Colonic mucosa (tissue), 4 donors: ENCODE data around the gene FKBP8. TPM values are rescaled to one million over a fixed set of nuclear protein-coding genes. Genes with fewer than 3 reads are reported as not detected.

Experiments
- DNase-seq: peaks from one replicate; pipeline ENCODE4 v3.0.0-alpha.2; 2020
- H3K27ac ChIP-seq: fragments of 200-600 bp; one replicate; pipeline ENCODE4 v1.8.0; 2021
- H3K27me3 ChIP-seq: fragments of 200-600 bp; one replicate; pipeline ENCODE4 v1.8.0; 2021
- H3K36me3 ChIP-seq: fragments of 200-600 bp; one replicate; pipeline ENCODE4 v1.8.0; 2021
- H3K4me1 ChIP-seq: fragments of 200-600 bp; one replicate; pipeline ENCODE4 v1.8.0; 2021; ENCODE audit warnings: mild to moderate bottlenecking
- H3K4me3 ChIP-seq: fragments of 200-600 bp; one replicate; pipeline ENCODE4 v1.8.0; 2021
- H3K9ac ChIP-seq, 2 donors: one replicate each; pipeline ENCODE4 v1.7.0; 2013; ENCODE audit warnings: control low read depth in 2 of 2, low read depth in 2 of 2, low read length in 2 of 2
- H3K9me3 ChIP-seq: fragments of 200-600 bp; one replicate; pipeline ENCODE4 v1.8.0; 2021
- CTCF ChIP-seq: fragments of 200-600 bp; IDR thresholded peaks from one replicate; pipeline ENCODE4 v1.8.0; 2022; ENCODE audit warnings: antibody characterized with exemption, mild to moderate bottlenecking
- intact Hi-C: fragments of 100-400 bp; cut with DNase I; formaldehyde crosslinking; loops from one replicate; pipeline ENCODE4 v1.14.1; 2022
- total RNA-seq, 2 donors: library from RNA; stranded (reverse); fragmentation: NEBNext Ultra II Directional in 1 of 2; extraction: Animal tissue kit (Norgen Biotek cat#: 25700) in 1 of 2; gene quantifications; one replicate each; pipeline ENCODE4 v1.2.1, GENCODE V29; 2021
- donor health status: healthy.
- donor health status: DM: no; HTN: no; CAD: no.
- donor health status: DM: no; HTN: no; CAD: no.

The FKBP8 gene
- total RNA-seq, 2 donors from 2014 or later: 190 to 200 TPM

- H3K9ac ChIP-seq: no peak overlapping the region
These were observed 54.3 kb downstream of the FKBP8 start for GRCh38 chr19:18488838-18489626.

GRCh38 chr19:18488403-18488723 lies 55.0 kb downstream of the FKBP8 start:
- H3K4me3 ChIP-seq: no peak overlapping the region
- H3K4me1 ChIP-seq: peaks cover 23% of the 10 kb centered on the region
- no peak overlapping the region for H3K27ac ChIP-seq
- H3K9me3 ChIP-seq: no peaks in the 10 kb centered on the region
- no peaks in the 10 kb centered on the region for H3K27me3 ChIP-seq
- H3K36me3 ChIP-seq: no peaks in the 10 kb centered on the region
- intact Hi-C loops: no loop called here
- no peak overlapping the region for H3K9ac ChIP-seq
- peak; percentile 17 for TF ChIP-seq CTCF
- DNase-seq: no peak

More at GRCh38 chr19:18488838-18489626, 54.3 kb downstream of the FKBP8 start:
- H3K36me3 ChIP-seq: no peaks in the 10 kb centered on the region
- TF ChIP-seq CTCF: peak; percentile 14
- no peak overlapping the region for H3K27ac ChIP-seq
- no peak for DNase-seq
- no peaks in the 10 kb centered on the region for H3K9me3 ChIP-seq
- no peaks in the 10 kb centered on the region for H3K27me3 ChIP-seq
- peaks cover 23% of the 10 kb centered on the region for H3K4me1 ChIP-seq
- H3K4me3 ChIP-seq: no peak overlapping the region
- intact Hi-C loops: no loop called here

GRCh38 chr19:18487576-18488402 lies 55.6 kb downstream of the FKBP8 start:
- H3K27ac ChIP-seq: no peak overlapping the region
- H3K4me3 ChIP-seq: no peak overlapping the region

GRCh38 chr19:18486746-18487145 lies 56.6 kb downstream of the FKBP8 start:
- intact Hi-C loops: no loop called here
- Histone ChIP-seq H3K27me3 (no peaks in the 10 kb centered on the region), H3K36me3 (no peaks in the 10 kb centered on the region), H3K4me3 (no peak overlapping the region), H3K9ac (peak overlapping the region in 1 of 2 donors; percentile 41), H3K27ac (peak overlapping the region; percentile 62), H3K9me3 (no peaks in the 10 kb centered on the region), H3K4me1 (peaks cover 23% of the 10 kb centered on the region)
- no peak for DNase-seq
- no peak for TF ChIP-seq CTCF

More at GRCh38 chr19:18487576-18488402, 55.6 kb downstream of the FKBP8 start:
- no peaks in the 10 kb centered on the region for H3K27me3 ChIP-seq
- no peaks in the 10 kb centered on the region for H3K9me3 ChIP-seq
- no peaks in the 10 kb centered on the region for H3K36me3 ChIP-seq
- intact Hi-C loops: no loop called here
- no peak for DNase-seq
- no peak for TF ChIP-seq CTCF
- H3K4me1 ChIP-seq: peaks cover 23% of the 10 kb centered on the region
- no peak overlapping the region for H3K9ac ChIP-seq

- intact Hi-C loops: no loop called here
- no peak overlapping the region for H3K4me3 ChIP-seq
- TF ChIP-seq CTCF: no peak
- H3K9me3 ChIP-seq: no peaks in the 10 kb centered on the region
- no peaks in the 10 kb centered on the region for H3K36me3 ChIP-seq
- peaks cover 29% of the 10 kb centered on the region for H3K4me1 ChIP-seq
- DNase-seq: no peak
- no peak overlapping the region for H3K27ac ChIP-seq
- H3K9ac ChIP-seq: peak overlapping the region in 1 of 2 donors; percentile 17
- no peaks in the 10 kb centered on the region for H3K27me3 ChIP-seq
These were observed 58.4 kb downstream of the FKBP8 start for GRCh38 chr19:18484992-18485391.
